OCI-LY1 (cell line): Measurements from ENCODE around the gene ASIP.

Source experiments
- CTCF ChIP-seq: fragments of 200-600 bp; sonication (generic), shearing (Covaris generic); IDR thresholded peaks from 2 replicates; pipeline ENCODE4 v1.5.1; 2017; ENCODE audit warnings: mild to moderate bottlenecking, antibody characterized with exemption, low read length, moderate library complexity, mixed read lengths
- EZH2 ChIP-seq: fragments of 200-600 bp; sonication (generic), shearing (Covaris generic); IDR thresholded peaks from 2 replicates; pipeline ENCODE4 v1.8.0; 2017; ENCODE audit warnings: borderline replicate concordance, mixed run types, mild to moderate bottlenecking, antibody characterized with exemption, low read length, moderate library complexity, mixed read lengths

- TF ChIP-seq CTCF: peak; percentile 100
- TF ChIP-seq EZH2: no peak
Observed at GRCh38 chr20:34312544-34313217, 71.5 kb downstream of the ASIP start.
